H9 (cell line): Measurements from ENCODE around the gene EHD4. TPM values are rescaled to one million over a fixed set of nuclear protein-coding genes. Genes with fewer than 3 reads are reported as not detected.

Source experiments
- DNase-seq: peaks from one replicate; pipeline ENCODE4 v3.0.0-alpha.2; 2017
- H2AFZ ChIP-seq: one replicate; pipeline ENCODE4 v1.6.1; 2013; ENCODE audit warnings: mild to moderate bottlenecking, low read length, control low read depth, moderate library complexity
- H2AK5ac ChIP-seq: 2 replicates; pipeline ENCODE4 v1.6.1; 2013; ENCODE audit warnings: low read length, control low read depth, mixed read lengths; ENCODE audit not compliant: insufficient read length
- H2BK120ac ChIP-seq: one replicate; pipeline ENCODE4 v1.6.1; 2013; ENCODE audit warnings: low read depth, mild to moderate bottlenecking, low read length, control low read depth, inconsistent platforms; ENCODE audit not compliant: poor library complexity, severe bottlenecking
- H2BK12ac ChIP-seq: 2 replicates; pipeline ENCODE4 v1.6.1; 2013; ENCODE audit warnings: low read length, control low read depth, mixed read lengths, low read depth; ENCODE audit not compliant: insufficient read length
- H2BK15ac ChIP-seq: 2 replicates; pipeline ENCODE4 v1.6.1; 2013; ENCODE audit warnings: low read depth, low read length, control low read depth
- H2BK20ac ChIP-seq: one replicate; pipeline ENCODE4 v1.6.1; 2013; ENCODE audit warnings: low read depth, mild to moderate bottlenecking, low read length, control low read depth, inconsistent platforms; ENCODE audit not compliant: poor library complexity, severe bottlenecking
- H2BK5ac ChIP-seq: 2 replicates; pipeline ENCODE4 v1.6.1; 2013; ENCODE audit warnings: low read length, control low read depth, mixed read lengths; ENCODE audit not compliant: insufficient read length
- H3K14ac ChIP-seq: 2 replicates; pipeline ENCODE4 v1.6.1; 2013; ENCODE audit warnings: low read length, control low read depth; ENCODE audit not compliant: insufficient read depth
- H3K18ac ChIP-seq: 2 replicates; pipeline ENCODE4 v1.6.1; 2013; ENCODE audit warnings: low read depth, mild to moderate bottlenecking, mixed read lengths, low read length, control low read depth; ENCODE audit not compliant: insufficient read length
- H3K23ac ChIP-seq: 2 replicates; pipeline ENCODE4 v1.6.1; 2013; ENCODE audit warnings: low read length, control low read depth, mixed read lengths, low read depth; ENCODE audit not compliant: insufficient read length
- H3K23me2 ChIP-seq: 2 replicates; pipeline ENCODE4 v1.6.1; 2013; ENCODE audit warnings: low read depth, mild to moderate bottlenecking, mixed read lengths, low read length, control low read depth; ENCODE audit not compliant: insufficient read length, poor library complexity, severe bottlenecking
- H3K27ac ChIP-seq: 2 replicates; pipeline ENCODE4 v1.5.1; 2013; ENCODE audit warnings: low read length, control low read depth, mixed read lengths, low read depth; ENCODE audit not compliant: insufficient read length
- H3K27me3 ChIP-seq: 2 replicates; pipeline ENCODE4 v1.6.1; 2013; ENCODE audit warnings: low read length, control low read depth, inconsistent platforms; ENCODE audit not compliant: insufficient read depth
- H3K4ac ChIP-seq: 2 replicates; pipeline ENCODE4 v1.6.1; 2013; ENCODE audit warnings: low read depth, mild to moderate bottlenecking, control low read depth, inconsistent platforms, low read length, moderate library complexity
- H3K4me1 ChIP-seq: 2 replicates; pipeline ENCODE4 v1.6.1; 2013; ENCODE audit warnings: low read length, control low read depth, inconsistent platforms; ENCODE audit not compliant: insufficient read depth
- H3K4me2 ChIP-seq: 2 replicates; pipeline ENCODE4 v1.6.1; 2013; ENCODE audit warnings: low read length, control low read depth, mixed read lengths; ENCODE audit not compliant: insufficient read length, insufficient read depth
- H3K56ac ChIP-seq: 2 replicates; pipeline ENCODE4 v1.6.1; 2013; ENCODE audit warnings: low read depth, mild to moderate bottlenecking, mixed read lengths, low read length, control low read depth; ENCODE audit not compliant: insufficient read length
- H3K79me1 ChIP-seq: 2 replicates; pipeline ENCODE4 v1.6.1; 2013; ENCODE audit warnings: low read depth, mild to moderate bottlenecking, moderate library complexity, low read length, control low read depth, inconsistent platforms; ENCODE audit not compliant: insufficient read depth, poor library complexity, severe bottlenecking
- H3K79me2 ChIP-seq: 2 replicates; pipeline ENCODE4 v1.6.1; 2013; ENCODE audit warnings: low read length, control low read depth, inconsistent platforms; ENCODE audit not compliant: insufficient read depth
- H3K9ac ChIP-seq: 2 replicates; pipeline ENCODE4 v1.6.1; 2013; ENCODE audit warnings: low read length, control low read depth, mixed read lengths; ENCODE audit not compliant: insufficient read length; ENCODE audit errors: extremely low read depth
- H3K9me3 ChIP-seq: one replicate; pipeline ENCODE4 v1.6.1; 2013; ENCODE audit warnings: low read depth, low read length, inconsistent platforms; ENCODE audit not compliant: control insufficient read depth
- H3T11ph ChIP-seq: one replicate; pipeline ENCODE4 v1.6.1; 2013; ENCODE audit warnings: mild to moderate bottlenecking, low read length, control low read depth, inconsistent platforms
- H4K20me1 ChIP-seq: one replicate; pipeline ENCODE4 v1.6.1; 2013; ENCODE audit not compliant: control insufficient read depth, insufficient read length, insufficient read depth
- H4K5ac ChIP-seq: 2 replicates; pipeline ENCODE4 v1.6.1; 2013; ENCODE audit warnings: low read depth, mild to moderate bottlenecking, mixed read lengths, low read length, control low read depth; ENCODE audit not compliant: insufficient read length
- H4K8ac ChIP-seq: replicated peaks from 2 replicates; pipeline ENCODE4 v1.6.1; 2013; ENCODE audit warnings: low read length, control low read depth, mixed read lengths, low read depth; ENCODE audit not compliant: insufficient read length
- H4K91ac ChIP-seq: 2 replicates; pipeline ENCODE4 v1.6.1; 2013; ENCODE audit warnings: low read depth, mild to moderate bottlenecking, moderate library complexity, mixed read lengths, low read length, control low read depth; ENCODE audit not compliant: insufficient read length
- H3K27ac Mint-ChIP-seq, 3 experiments: 2 replicates in 2 of 3; 3 replicates in 1 of 3; pipeline ENCODE4 v1.8.0; 2020 to 2021; ENCODE audit warnings: mixed read lengths in 3 of 3, mild to moderate bottlenecking in 1 of 3, moderate library complexity in 1 of 3
- H3K27me3 Mint-ChIP-seq: 2 replicates; pipeline ENCODE4 v1.8.0; 2021; ENCODE audit warnings: low read depth, mild to moderate bottlenecking, moderate library complexity, mixed read lengths
- H3K36me3 Mint-ChIP-seq, 3 experiments: 2 replicates in 2 of 3; 3 replicates in 1 of 3; pipeline ENCODE4 v1.8.0; 2020 to 2021; ENCODE audit warnings: low read depth in 3 of 3, mixed read lengths in 3 of 3; ENCODE audit not compliant: insufficient read depth in 1 of 3
- H3K4me1 Mint-ChIP-seq, 2 experiments: 2 replicates each; pipeline ENCODE4 v1.8.0; 2020; ENCODE audit warnings: mixed read lengths in 2 of 2
- H3K4me3 Mint-ChIP-seq, 2 experiments: 2 replicates in 1 of 2; 3 replicates in 1 of 2; pipeline ENCODE4 v1.8.0; 2020 to 2021; ENCODE audit warnings: mild to moderate bottlenecking in 2 of 2, mixed read lengths in 2 of 2, moderate library complexity in 1 of 2
- H3K9me3 Mint-ChIP-seq, 2 experiments: 2 replicates in 1 of 2; 3 replicates in 1 of 2; pipeline ENCODE4 v1.8.0; 2020; ENCODE audit warnings: mild to moderate bottlenecking in 2 of 2, mixed read lengths in 2 of 2, moderate library complexity in 1 of 2
- CTCF ChIP-seq: fragments of 200-600 bp; sonication (generic); conservative IDR thresholded peaks from 3 replicates; pipeline ENCODE4 v1.8.0; 2021; ENCODE audit warnings: antibody characterized with exemption, mild to moderate bottlenecking
- WGBS: extraction: QIAGEN DNeasy Blood & Tissue Kit; methylation state at CpG from one replicate; pipeline ENCODE4 v1.1.7; 2013; ENCODE audit warnings: missing lambda C conversion rate, low lambda C conversion rate, mixed read lengths; ENCODE audit not compliant: insufficient read length; ENCODE audit errors: extremely low coverage; 5-methylcytosine and 5-hydroxymethylcytosine counted together
- total RNA-seq: library from RNA; stranded (reverse); gene quantifications from 2 replicates; pipeline ENCODE4 v1.2.1, GENCODE V29; 2021

EHD4 gene
- total RNA-seq, 1 experiment from 2014 or later, result 22.9 TPM

- H3K23ac ChIP-seq, result no peak overlapping the region
- H3K4me1 ChIP-seq, result no peaks in the 10 kb centered on the region
- H3K79me2 ChIP-seq, result no peaks in the 10 kb centered on the region
- H3K23me2 ChIP-seq, result no peaks in the 10 kb centered on the region
- Mint-ChIP-seq H3K27ac (no peak overlapping the region), H3K4me3 (no peak overlapping the region), H3K4me1 (peaks cover 0 to 9% of the 10 kb centered on the region in 2 experiments; a peak in 2 of 4 replicates), H3K27me3 (peaks cover 6% of the 10 kb centered on the region), H3K9me3 (no peaks in the 10 kb centered on the region), H3K36me3 (no peaks in the 10 kb centered on the region)
- no peak overlapping the region for H2AFZ ChIP-seq
- H3K27me3 ChIP-seq, result no peaks in the 10 kb centered on the region
- no peak overlapping the region for H2BK15ac ChIP-seq
- no CpG with 5 or more reads among the region's 15 CpGs for WGBS
- no peak overlapping the region for H3K9ac ChIP-seq
- H3K18ac ChIP-seq, result no peak overlapping the region
- H2BK120ac ChIP-seq, result no peak overlapping the region
- H3K9me3 ChIP-seq, result no peaks in the 10 kb centered on the region
- TF ChIP-seq CTCF, result no peak
- no peak overlapping the region for H3K27ac ChIP-seq
- no peak overlapping the region for H2BK12ac ChIP-seq
- no peak overlapping the region for H4K5ac ChIP-seq
- H3K4ac ChIP-seq, result no peak overlapping the region
- no peaks in the 10 kb centered on the region for H3K79me1 ChIP-seq
- H3K56ac ChIP-seq, result no peak overlapping the region
- H2BK5ac ChIP-seq, result no peak overlapping the region
- no peak overlapping the region for H3T11ph ChIP-seq
- no peak overlapping the region for H4K91ac ChIP-seq
- no peak overlapping the region for H2BK20ac ChIP-seq
- H3K4me2 ChIP-seq, result no peak overlapping the region
- DNase-seq, result no peak
- H3K14ac ChIP-seq, result no peak overlapping the region
- no peak overlapping the region for H2AK5ac ChIP-seq
- H4K8ac ChIP-seq, result no peak overlapping the region
- H4K20me1 ChIP-seq, result no peaks in the 10 kb centered on the region
Observed at GRCh38 chr15:41999290-42000285, 27.2 kb upstream of the EHD4 start.
